ENCODE data around the gene DNAH1.

The DNAH1 gene

GRCh38 chr3:52437326-52438103, 121.4 kb downstream of the DNAH1 start:
- no peak for DNase-seq

GRCh38 chr3:52438104-52438376, 121.9 kb downstream of the DNAH1 start:
- DNase-seq, result no peak

DNA sequence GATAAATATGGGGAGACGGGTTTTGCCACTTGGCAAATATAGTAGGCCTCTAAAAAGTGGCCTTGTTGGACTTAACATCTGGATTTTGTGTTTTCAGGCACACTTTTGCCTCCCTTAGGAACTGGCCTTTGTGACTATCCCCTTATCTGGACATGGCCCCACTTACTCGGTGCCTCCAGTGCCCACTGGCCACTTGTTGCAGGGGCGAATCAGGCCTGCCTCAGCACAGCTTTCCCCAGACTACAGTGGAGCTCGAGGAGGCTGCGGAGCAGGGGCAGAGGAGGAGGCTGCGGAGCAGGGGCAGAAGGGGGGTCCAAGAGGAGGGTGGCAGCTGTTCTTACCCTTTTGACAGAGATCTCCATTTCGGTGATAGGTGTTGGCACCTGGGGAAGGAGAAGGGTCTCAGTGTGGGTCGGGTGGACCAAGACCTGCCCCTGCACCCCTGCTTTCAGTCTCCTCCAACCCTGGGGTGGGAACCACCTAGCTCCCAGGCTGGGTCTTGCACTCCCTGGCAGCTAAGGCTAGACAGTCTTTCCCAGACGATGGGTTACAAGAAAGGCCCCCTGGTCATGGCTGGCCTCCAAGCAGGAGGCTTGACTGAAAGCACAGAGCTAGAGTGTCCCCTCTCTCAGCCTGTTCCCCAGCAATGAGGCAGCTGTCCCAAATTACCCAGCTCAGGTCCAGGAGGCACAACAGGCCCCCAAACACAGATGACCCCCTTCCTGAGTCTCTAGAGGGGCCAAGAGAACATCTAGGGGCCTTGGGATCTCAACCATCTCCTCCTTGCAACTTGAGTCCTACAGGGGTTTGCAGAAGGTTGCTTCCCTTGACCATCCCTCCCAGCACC, 122.7 kb downstream of the DNAH1 start:
- DNase-seq, result no peak

- no peak for DNase-seq
These were observed 123.5 kb downstream of the DNAH1 start for GRCh38 chr3:52439426-52440248.

DNA sequence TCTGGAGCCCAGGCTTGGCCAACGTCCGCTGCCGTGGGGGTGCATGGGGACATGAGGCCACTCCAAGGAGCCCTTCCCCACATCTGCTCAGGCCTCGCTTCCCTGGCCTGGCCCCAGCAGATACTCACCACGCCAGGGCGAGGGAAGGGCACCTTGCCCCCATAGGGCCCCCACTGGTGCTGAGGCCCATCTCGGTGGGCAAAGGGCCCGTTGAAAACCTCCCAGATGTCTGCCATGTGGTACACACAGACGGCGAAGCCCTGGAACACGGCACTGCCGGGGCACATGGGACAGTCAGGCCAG, 124.1 kb downstream of the DNAH1 start:
- no peak for DNase-seq

DNA sequence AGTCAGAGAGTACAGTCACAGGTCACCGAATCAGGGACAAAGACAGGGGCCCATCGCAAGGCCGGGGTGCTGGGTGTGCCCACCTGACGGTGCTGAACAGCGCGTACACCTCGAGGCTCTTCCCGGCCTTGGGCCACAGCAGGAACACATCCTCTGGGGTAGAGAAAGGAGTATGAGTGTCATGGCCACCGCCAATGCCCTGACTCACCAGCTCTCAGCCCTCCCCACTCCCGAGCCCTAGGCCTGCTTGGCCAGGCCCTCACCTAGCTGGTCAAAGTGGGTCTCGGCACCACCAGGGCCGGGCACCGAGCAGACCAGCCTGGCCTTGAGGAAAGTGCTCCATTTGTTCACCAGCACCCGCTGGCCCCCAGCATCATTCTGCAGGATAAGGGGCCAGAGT, 124.6 kb downstream of the DNAH1 start:
- no peak for DNase-seq

- no peak for DNase-seq
These were observed 125.1 kb downstream of the DNAH1 start for GRCh38 chr3:52441091-52441771.

DNA sequence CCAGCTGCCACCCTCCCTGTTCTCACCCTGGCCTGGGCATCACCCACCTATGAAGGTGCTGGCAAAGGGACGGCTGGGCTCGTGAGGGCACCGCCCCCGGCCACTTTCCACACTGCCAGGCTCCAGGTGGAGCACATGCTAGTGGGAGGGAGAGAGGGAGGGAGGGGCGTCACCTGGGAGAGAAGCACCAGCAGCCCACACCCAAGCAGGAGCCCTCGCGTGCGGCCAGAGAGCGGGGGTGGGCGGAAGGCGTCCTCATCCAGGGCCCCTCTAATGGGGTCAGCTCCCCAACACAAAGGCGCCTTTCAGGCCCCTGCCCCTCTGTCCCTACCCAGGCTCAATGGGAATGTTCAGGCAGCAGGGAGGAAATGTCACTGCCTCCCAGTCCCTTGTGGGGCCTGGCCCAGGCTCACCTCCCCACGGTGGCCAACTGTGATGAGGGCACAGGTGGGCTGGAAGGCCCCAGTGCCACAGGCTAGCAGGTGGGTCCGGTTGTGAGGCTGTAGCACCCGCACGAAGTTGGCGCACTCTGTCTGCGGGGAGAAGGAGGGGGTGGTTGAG, 125.7 kb downstream of the DNAH1 start:
- DNase-seq, result no peak

DNA sequence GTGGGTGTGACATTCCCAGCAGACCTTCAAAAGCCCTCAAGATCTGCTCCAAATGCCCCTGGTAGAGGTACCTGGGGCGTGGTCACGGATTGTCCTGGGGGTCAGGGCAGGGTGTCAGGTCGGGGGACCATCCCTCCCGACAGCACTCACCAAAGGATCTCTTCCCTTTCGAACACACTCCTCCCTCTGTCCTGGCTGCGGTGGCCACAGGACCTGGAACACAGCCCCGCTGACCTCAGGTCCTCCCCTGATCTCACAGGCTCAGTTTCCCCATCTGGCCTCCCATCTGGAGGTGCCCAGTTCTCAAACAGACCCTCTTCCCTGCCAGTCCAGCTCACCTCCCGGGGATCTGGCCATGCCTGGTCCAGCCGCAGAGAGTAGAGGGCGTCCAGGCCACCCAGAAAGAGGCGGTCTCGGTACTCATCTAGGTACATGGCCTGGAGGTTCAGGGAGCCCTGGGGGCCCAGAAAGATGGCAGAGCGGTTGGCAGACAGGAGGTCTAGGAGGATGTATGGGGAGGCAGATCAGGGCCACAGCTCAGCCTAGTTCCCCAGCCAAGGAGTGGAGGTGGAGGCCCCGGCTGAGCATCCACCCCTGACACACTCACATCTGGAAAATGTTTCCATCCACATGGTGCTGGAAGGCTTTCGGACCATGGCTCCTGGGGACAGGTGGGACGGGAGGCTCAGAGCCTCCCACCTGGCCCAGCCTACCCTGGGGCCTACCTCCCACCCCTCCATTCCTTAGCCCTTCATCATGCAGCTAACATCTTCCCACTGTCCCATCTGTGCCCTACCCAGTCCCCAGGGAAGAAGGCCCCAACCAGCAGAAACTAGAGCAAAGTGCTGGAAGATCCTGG, 126.5 kb downstream of the DNAH1 start:
- DNase-seq, result no peak

DNA sequence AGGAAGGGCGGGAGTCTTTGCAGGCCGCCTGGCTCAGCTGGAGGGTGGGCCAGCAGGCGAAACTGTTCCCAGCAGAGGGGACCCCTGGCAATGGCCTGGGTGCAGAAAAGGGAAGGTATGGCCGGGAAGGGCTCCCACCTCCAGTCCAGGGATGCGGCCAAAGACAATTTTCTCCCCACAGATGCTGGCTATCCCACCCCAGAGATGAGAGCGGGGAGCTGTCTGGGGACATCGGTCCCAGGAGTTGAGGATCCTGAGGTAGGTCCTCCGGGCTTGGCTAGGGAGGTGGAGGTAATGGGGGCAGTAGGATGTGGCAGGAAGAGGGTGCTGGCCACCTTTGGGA, 127.1 kb downstream of the DNAH1 start:
- DNase-seq, result no peak

- no peak for DNase-seq
These were observed 127.9 kb downstream of the DNAH1 start for GRCh38 chr3:52443791-52444687.

DNA sequence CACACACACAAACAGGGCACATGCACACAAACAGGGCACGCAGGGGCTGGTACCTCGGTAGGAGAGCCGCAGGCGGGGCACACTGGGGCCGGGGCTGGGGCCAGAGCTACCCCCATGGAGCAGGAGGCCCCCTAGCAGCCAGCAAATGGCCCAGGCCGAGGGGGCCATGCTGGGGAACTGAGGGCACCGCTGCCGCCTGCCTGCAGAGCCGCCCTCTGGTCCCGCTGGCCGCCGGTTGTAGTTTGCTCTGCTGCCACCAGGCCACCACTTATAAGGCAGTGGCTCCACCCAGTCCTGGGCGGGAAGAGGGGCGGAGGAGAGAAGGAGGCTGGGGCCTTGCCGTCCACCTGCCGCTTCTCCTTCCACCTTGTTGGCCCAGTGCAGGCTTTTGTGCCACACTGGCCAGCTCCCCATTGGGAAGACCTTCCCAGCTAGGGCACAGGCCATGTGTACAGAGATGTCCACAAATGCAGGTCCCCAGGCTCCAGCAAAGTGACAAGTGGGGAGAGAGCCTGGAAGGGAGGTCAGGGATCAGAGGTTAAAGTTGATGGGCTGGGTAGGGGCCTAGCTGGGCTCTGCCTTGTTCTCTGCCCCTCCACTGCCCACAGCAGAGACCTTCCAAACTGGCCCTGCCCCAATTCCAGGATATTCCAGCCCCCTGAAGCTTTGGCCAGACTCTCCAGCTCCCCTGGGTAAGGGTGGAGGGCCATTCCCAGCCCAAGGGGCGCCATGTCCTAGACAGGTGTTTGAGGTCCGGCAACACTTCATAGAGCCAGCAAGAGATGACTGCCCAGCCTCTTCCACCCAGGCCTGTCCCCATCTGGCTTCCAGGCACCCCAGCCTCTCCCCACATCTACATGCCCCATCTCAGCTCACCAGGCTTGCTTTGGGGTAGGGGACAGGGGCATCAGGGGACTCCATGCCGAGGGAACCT, 129.0 kb downstream of the DNAH1 start, which contains the start of gene SEMA3G:
Gene SEMA3G, minus strand, starts transcription at position 244 of the 934 bp plus-strand sequence. Its CDS starts 76 bp downstream, at position 168.
- DNase-seq, result peak; percentile 54

DNA sequence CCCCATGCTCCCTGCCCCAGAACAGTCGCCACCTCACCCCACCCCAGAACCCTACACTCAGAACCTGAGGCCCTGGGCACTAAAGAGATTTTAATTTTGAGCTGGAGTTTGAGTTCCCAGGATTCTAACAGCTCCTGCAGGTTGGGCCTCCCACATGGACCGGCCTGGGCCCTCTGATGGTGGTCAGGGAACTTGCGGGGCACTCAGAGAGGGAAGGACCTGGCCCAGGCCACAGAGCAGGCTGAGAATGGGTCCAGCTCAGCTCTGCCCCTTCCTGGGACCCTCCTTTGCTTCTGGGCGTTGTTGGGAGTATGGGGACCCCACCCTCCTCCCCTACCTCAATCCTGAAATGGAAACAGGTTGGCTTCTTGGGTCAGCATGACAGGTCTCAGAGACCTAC, 129.9 kb downstream of the DNAH1 start:
- DNase-seq, result no peak

DNA sequence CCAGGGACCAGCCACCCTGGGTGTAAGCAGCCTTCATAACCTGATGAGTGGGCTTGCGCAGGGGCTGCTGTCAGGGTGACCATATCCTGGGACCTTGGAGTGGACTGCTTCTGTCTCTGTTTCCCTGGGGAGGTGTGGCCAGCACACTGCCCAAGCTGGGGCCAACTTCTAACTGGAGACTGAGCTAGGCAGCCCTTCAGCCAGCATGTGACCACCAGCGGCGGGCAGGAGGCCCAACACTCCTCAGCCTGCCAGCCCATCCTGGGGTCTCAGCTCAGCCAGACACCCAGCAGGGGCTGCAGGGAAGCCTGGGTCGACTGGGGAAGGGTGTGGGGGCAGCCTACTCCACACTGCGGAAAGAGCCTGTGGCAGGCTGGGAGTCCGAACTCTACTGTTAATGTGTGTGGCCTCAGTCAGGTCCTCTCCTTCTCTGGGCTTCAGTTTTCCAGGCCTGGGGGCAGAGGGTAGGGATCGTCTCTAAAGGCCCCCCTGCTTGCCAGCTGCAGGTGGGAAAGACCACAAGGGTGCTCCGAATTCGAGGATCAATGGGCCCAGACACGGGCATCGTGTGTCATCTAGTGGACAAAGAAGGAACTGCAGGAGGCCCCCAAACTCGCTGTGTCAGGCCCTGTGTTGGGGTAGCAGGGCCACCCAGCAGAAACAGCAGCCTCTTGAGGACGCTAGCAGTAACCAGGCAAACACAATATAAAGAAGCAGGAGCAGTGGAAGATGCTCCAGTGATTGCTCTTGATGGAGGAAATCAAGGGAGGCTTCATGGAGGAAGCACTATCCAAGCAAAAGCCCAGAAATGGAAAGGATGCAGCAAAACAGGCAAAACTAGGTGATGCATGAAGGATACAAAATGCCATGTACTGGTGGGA, 130.8 kb downstream of the DNAH1 start:
- peak; percentile 59 for DNase-seq

DNA sequence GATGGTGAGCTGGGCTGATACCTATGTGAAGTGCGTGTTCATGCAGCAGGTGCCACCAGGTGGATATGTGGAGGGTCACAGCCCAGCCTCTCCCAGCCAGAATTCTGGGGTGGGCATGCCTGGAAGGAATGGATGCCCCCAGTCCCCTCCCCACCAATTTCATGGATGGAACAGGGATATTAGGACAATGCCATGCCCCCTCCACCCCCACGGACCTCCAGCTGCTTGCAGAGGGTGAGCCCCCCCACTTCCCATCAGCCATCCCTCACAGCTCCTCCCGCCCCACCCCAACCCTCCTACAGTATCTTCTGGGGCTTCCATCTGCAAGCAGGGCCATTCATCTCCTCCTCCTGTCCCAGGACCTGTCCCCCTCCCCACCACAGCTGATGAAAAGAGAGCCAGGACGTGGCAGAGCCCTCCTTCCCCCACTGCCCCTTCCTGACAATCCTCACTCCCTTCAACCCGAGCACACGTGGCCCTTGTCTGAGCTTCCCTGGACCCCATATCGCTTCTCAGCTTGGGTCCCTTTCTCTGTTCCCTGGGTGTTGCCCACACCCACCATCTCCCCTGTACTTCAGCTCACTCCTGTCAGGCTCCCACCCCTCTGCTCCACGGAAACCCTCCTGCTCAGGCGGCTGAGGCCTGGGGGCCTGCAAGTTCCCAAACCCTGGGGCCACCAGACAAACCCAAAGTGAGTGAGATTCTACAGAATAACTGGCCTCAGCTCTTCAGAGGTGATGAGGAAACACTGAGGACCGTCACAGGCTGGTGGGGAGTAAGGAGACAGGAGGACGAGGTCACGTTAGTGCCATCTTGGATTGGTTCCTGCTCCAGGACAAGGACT, 131.6 kb downstream of the DNAH1 start:
- DNase-seq, result no peak

Measured in effector CD8-positive, alpha-beta T cell (primary cell).